K562 (cell line): Measurements from ENCODE around the gene NXPH4. TPM values are rescaled to one million over a fixed set of nuclear protein-coding genes. Genes with fewer than 3 reads are reported as not detected.

Source experiments
- FOXK1 ChIP-seq: sonication (generic); formaldehyde crosslinking; IDR thresholded peaks from 2 replicates; pipeline ENCODE4 v1.8.0; 2022; ENCODE audit warnings: missing genetic modification reagents, mild to moderate bottlenecking, borderline replicate concordance
- HOXB6 ChIP-seq: fragments of 250-450 bp; sonication (Bioruptor Pico); IDR thresholded peaks from 2 replicates; pipeline ENCODE4 v1.5.1; 2022; ENCODE audit warnings: mild to moderate bottlenecking, borderline replicate concordance
- MYNN ChIP-seq, 2 experiments: sonication (generic); formaldehyde crosslinking in 1 of 2; IDR thresholded peaks; 2 replicates each; pipeline versions ENCODE4 v1.5.0 to v1.6.1; 2016 to 2020; ENCODE audit warnings: antibody characterized with exemption in 1 of 2, missing genetic modification reagents in 1 of 2
- NFRKB ChIP-seq: fragments of 450-650 bp; IDR thresholded peaks from 2 replicates; pipeline ENCODE4 v1.6.1; 2016; ENCODE audit warnings: low read depth
- OTX1 ChIP-seq: fragments of 450-650 bp; formaldehyde crosslinking; IDR thresholded peaks from 2 replicates; pipeline ENCODE4 v1.4.0; 2022; ENCODE audit warnings: mild to moderate bottlenecking
- TBL1XR1 ChIP-seq, 2 experiments: IDR thresholded peaks; 2 replicates each; pipeline ENCODE4 v1.6.1; 2012; ENCODE audit warnings: improper control_type of control experiment in 2 of 2, low read length in 2 of 2, mild to moderate bottlenecking in 1 of 2
- ZNF217 ChIP-seq: sonication (generic); formaldehyde crosslinking; IDR thresholded peaks from 2 replicates; pipeline ENCODE4 v1.8.0; 2022; ENCODE audit warnings: mild to moderate bottlenecking, missing genetic modification reagents
- ZNF407 ChIP-seq: fragments of 450-650 bp; IDR thresholded peaks from 2 replicates; pipeline ENCODE4 v1.6.1; 2016; ENCODE audit warnings: low read depth
- polyA plus RNA-seq, 8 experiments: library from polyadenylated mRNA; depleted of rRNA in 4 of 8; stranded (reverse) in 5 of 8; unstranded in 3 of 8; fragments of >200 nt; fragmentation: Nextera tagmentation in 2 of 8; fragmentation: Illumina TruSeq in 1 of 8; extraction: Ambion mirVana in 2 of 8; extraction: Trizol in 1 of 8; gene quantifications; 2 replicates each; pipeline versions ENCODE4 v1.2.1 to v1.2.3, GENCODE V29; 2011 to 2014; ENCODE audit warnings: inconsistent platforms in 1 of 8, missing spikeins in 1 of 8
- total RNA-seq, 7 experiments: library from RNA; depleted of rRNA in 6 of 7; stranded (reverse); fragments of >200 nt in 6 of 7; fragmentation: Illumina TruSeq in 2 of 7; extraction: Trizol in 2 of 7; gene quantifications; 2 replicates each; pipeline versions ENCODE4 v1.2.1 to v1.2.3, GENCODE V29; 2011 to 2021; ENCODE audit warnings: low replicate concordance in 1 of 7
- TF ChIP-seq, protein P1 (sequence below), 2 experiments: fragments of 150-350 bp in 1 of 2; IDR thresholded peaks; 2 replicates each; pipeline ENCODE4 v1.6.1; 2012 to 2016; ENCODE audit warnings: low read depth in 2 of 2, low read length in 2 of 2, mild to moderate bottlenecking in 1 of 2, moderate library complexity in 1 of 2
- TF ChIP-seq, protein P2 (sequence below): fragments of 450-650 bp; IDR thresholded peaks from 2 replicates; pipeline ENCODE4 v1.6.1; 2017; ENCODE audit warnings: antibody characterized with exemption
- TF ChIP-seq, protein P3 (sequence below): fragments of 450-650 bp; formaldehyde crosslinking; IDR thresholded peaks from 2 replicates; pipeline ENCODE4 v1.4.0; 2022; ENCODE audit warnings: missing genetic modification characterization

NXPH4 gene
- total and polyA plus RNA-seq, 9 of the 15 experiments (the other 6 are each of a cell fraction or from before 2014, with no cell fraction given) = 0.49 to 2.7 (median 1.1) TPM; not detected in 4

DNA sequence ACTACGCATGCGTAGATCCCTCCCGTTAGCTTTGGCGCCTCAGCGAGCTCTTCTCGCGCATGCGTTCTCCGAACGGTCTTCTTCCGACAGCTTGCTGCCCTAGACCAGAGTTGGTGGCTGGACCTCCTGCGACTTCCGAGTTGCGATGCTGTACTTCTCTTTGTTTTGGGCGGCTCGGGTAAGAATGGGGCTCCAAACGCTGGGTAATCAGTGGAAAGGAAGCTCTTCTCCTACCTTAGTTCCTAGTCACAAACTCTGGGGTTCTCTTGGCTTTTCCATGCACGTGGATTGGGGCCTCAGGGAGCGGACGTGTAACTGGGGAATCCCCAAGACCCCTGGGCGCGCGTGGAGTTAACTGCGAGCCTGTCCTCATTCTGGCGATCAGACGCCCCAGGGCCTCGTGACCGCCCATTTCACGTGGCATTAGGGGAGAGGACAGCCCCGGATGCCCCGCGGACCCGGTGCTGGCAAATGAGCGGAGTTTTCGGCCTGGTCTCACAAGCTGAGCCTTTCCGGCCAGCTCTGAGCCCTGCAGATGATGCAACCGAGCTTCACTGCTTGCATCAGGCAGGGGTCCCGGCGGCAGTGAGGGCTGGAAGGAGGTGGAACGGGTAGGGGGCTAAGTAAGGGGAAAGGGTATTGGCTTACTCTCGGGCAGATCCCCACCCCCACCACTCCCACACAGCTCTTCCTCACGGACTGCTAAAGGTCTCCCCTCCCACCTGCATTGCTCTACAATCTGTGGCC lies 13.2 kb downstream of the NXPH4 start, which contains the start of gene SHMT2 (continued):
- TF ChIP-seq, protein P1, sequence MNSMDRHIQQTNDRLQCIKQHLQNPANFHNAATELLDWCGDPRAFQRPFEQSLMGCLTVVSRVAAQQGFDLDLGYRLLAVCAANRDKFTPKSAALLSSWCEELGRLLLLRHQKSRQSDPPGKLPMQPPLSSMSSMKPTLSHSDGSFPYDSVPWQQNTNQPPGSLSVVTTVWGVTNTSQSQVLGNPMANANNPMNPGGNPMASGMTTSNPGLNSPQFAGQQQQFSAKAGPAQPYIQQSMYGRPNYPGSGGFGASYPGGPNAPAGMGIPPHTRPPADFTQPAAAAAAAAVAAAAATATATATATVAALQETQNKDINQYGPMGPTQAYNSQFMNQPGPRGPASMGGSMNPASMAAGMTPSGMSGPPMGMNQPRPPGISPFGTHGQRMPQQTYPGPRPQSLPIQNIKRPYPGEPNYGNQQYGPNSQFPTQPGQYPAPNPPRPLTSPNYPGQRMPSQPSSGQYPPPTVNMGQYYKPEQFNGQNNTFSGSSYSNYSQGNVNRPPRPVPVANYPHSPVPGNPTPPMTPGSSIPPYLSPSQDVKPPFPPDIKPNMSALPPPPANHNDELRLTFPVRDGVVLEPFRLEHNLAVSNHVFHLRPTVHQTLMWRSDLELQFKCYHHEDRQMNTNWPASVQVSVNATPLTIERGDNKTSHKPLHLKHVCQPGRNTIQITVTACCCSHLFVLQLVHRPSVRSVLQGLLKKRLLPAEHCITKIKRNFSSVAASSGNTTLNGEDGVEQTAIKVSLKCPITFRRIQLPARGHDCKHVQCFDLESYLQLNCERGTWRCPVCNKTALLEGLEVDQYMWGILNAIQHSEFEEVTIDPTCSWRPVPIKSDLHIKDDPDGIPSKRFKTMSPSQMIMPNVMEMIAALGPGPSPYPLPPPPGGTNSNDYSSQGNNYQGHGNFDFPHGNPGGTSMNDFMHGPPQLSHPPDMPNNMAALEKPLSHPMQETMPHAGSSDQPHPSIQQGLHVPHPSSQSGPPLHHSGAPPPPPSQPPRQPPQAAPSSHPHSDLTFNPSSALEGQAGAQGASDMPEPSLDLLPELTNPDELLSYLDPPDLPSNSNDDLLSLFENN (IDR thresholded peaks at IDR 0.05; ENCODE audit: low read depth in 2 of 2, low read length in 2 of 2) = no peak
- no peak for TF ChIP-seq FOXK1 (CRISPR knock-in tag)
- no peak for TF ChIP-seq TBL1XR1 (IDR thresholded peaks at IDR 0.05; ENCODE audit: low read length in 2 of 2)
- no peak for TF ChIP-seq HOXB6 (CRISPR knock-in tag)
- no peak for TF ChIP-seq ZNF217 (CRISPR knock-in tag)
- TF ChIP-seq, protein P2, sequence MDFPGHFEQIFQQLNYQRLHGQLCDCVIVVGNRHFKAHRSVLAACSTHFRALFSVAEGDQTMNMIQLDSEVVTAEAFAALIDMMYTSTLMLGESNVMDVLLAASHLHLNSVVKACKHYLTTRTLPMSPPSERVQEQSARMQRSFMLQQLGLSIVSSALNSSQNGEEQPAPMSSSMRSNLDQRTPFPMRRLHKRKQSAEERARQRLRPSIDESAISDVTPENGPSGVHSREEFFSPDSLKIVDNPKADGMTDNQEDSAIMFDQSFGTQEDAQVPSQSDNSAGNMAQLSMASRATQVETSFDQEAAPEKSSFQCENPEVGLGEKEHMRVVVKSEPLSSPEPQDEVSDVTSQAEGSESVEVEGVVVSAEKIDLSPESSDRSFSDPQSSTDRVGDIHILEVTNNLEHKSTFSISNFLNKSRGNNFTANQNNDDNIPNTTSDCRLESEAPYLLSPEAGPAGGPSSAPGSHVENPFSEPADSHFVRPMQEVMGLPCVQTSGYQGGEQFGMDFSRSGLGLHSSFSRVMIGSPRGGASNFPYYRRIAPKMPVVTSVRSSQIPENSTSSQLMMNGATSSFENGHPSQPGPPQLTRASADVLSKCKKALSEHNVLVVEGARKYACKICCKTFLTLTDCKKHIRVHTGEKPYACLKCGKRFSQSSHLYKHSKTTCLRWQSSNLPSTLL = no peak
- TF ChIP-seq OTX1 = no peak
- TF ChIP-seq, protein P3, sequence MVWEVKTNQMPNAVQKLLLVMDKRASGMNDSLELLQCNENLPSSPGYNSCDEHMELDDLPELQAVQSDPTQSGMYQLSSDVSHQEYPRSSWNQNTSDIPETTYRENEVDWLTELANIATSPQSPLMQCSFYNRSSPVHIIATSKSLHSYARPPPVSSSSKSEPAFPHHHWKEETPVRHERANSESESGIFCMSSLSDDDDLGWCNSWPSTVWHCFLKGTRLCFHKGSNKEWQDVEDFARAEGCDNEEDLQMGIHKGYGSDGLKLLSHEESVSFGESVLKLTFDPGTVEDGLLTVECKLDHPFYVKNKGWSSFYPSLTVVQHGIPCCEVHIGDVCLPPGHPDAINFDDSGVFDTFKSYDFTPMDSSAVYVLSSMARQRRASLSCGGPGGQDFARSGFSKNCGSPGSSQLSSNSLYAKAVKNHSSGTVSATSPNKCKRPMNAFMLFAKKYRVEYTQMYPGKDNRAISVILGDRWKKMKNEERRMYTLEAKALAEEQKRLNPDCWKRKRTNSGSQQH (CRISPR knock-in tag) = no peak
- no peak for TF ChIP-seq ZNF407
- no peak for TF ChIP-seq MYNN (IDR thresholded peaks at IDR 0.05)
- no peak for TF ChIP-seq MYNN (CRISPR knock-in tag; IDR thresholded peaks at IDR 0.05)
- TF ChIP-seq NFRKB = no peak; the same call in 1 of the 2 replicates
